ENCODE data around the gene RNF144A. TPM values are rescaled to one million over a fixed set of nuclear protein-coding genes. Genes with fewer than 3 reads are reported as not detected.

RNF144A gene
- total and polyA plus RNA-seq, 2 of the 13 experiments (the other 11 are each of a cell fraction or from before 2014, with no cell fraction given): 13.9 to 16.5 TPM

- Histone ChIP-seq H3K9me3 (ENCODE audit: low read length) (no peaks in the 10 kb centered on the region), H3K4me3 (replicated peaks in 1 of 3; ENCODE audit: insufficient read depth in 1 of 3, low read depth in 2 of 3, low read length in 3 of 3) (no peak overlapping the region), H3K79me2 (ENCODE audit: insufficient read depth, low read length) (no peaks in the 10 kb centered on the region), H3K4me2 (ENCODE audit: low read depth, low read length) (no peak overlapping the region), H3K9ac (ENCODE audit: insufficient read depth, low read depth, low read length) (no peak overlapping the region), H3K27me3 (ENCODE audit: control insufficient read depth in 1 of 2, insufficient read depth in 2 of 2, low read length in 2 of 2) (no peaks in the 10 kb centered on the region), H4K20me1 (ENCODE audit: insufficient read depth, low read length) (no peaks in the 10 kb centered on the region), H3K27ac (ENCODE audit: extremely low read length, insufficient read depth, low read length) (no peak overlapping the region), H3K36me3 (replicated peaks in 1 of 2; ENCODE audit: control insufficient read depth in 1 of 2, insufficient read depth in 2 of 2, low read length in 2 of 2) (no peaks in the 10 kb centered on the region), H3K4me1 (ENCODE audit: insufficient read depth, low read length) (peaks cover 6% of the 10 kb centered on the region; the same call in 1 of the 2 replicates), H2AFZ (ENCODE audit: low read length) (no peak overlapping the region)
- no peak for DNase-seq (ENCODE audit: low spot score)
- no TSS peak for BruUV-seq (replicated peaks)
- in situ Hi-C loops (cut with HindIII; ENCODE audit: extremely low pct_ligation_motif_present, low pct_unique_long_range_greater_than_20kb): no loop called here
- ChIA-PET POLR2A (no interaction called here), CTCF (ENCODE audit: low intra/inter-chr PET ratio, low total read pairs) (no interaction called here)
- ATAC-seq: no peak
- WGBS (ENCODE audit: low lambda C conversion rate): 79% methylated on average over 4 of the region's 4 CpGs
- intact Hi-C loops (cut with micrococcal nuclease; ENCODE audit: unreplicated experiment): no loop called here
- no peak for FAIRE-seq
- TF ChIP-seq ZFP90 (CRISPR knock-in tag; IDR thresholded peaks at IDR 0.05; ENCODE audit: borderline replicate concordance) (no peak), CCDC6 (CRISPR knock-in tag; IDR thresholded peaks at IDR 0.05) (no peak), ZNF761 (CRISPR knock-in tag; conservative IDR thresholded peaks at IDR 0.05) (no peak), FUBP1 (CRISPR knock-in tag; IDR thresholded peaks at IDR 0.05; ENCODE audit: borderline replicate concordance) (no peak), ZNF687 (CRISPR knock-in tag; IDR thresholded peaks at IDR 0.05) (no peak), BATF2 (CRISPR knock-in tag; IDR thresholded peaks at IDR 0.05) (no peak), NAIF1 (CRISPR knock-in tag; IDR thresholded peaks at IDR 0.05; ENCODE audit: borderline replicate concordance) (no peak), SALL1 (CRISPR knock-in tag; IDR thresholded peaks at IDR 0.05) (no peak), ZNF614 (CRISPR knock-in tag; IDR thresholded peaks at IDR 0.05; ENCODE audit: borderline replicate concordance) (no peak), NR2F6 (IDR thresholded peaks at IDR 0.05) (no peak), NR2F6 (CRISPR knock-in tag; IDR thresholded peaks at IDR 0.05) (no peak)
These were observed 87.4 kb downstream of the RNF144A start for GRCh38 chr2:7004636-7005035.

Measured in HepG2 (cell line).